Neural cell (in vitro differentiated cells): ENCODE data around the gene CADM1.

ENCODE experiments used
- EP300 ChIP-seq: fragments of 450-650 bp; conservative IDR thresholded peaks from 2 replicates; pipeline ENCODE4 v1.6.1; 2014; ENCODE audit warnings: antibody characterized with exemption, mild to moderate bottlenecking, moderate library complexity; ENCODE audit not compliant: poor library complexity, severe bottlenecking
- EZH2 ChIP-seq: fragments of 200-600, 300-800 bp; shearing (Covaris generic), sonication (generic); IDR thresholded peaks from 2 replicates; pipeline ENCODE4 v1.6.1; 2014; ENCODE audit warnings: antibody characterized with exemption, low read length, borderline replicate concordance, mild to moderate bottlenecking; ENCODE audit not compliant: insufficient read depth, poor library complexity, severe bottlenecking
- MXI1 ChIP-seq: fragments of 450-650 bp; conservative IDR thresholded peaks from 2 replicates; pipeline ENCODE4 v1.6.1; 2014; ENCODE audit warnings: antibody characterized with exemption, mild to moderate bottlenecking; ENCODE audit not compliant: poor library complexity, severe bottlenecking
- POLR2AphosphoS5 ChIP-seq: IDR thresholded peaks from 2 replicates; pipeline ENCODE4 v1.6.1; 2012
- RAD21 ChIP-seq: fragments of 450-650 bp; conservative IDR thresholded peaks from 2 replicates; pipeline ENCODE4 v1.6.1; 2014; ENCODE audit warnings: antibody characterized with exemption, mild to moderate bottlenecking, moderate library complexity
- REST ChIP-seq: IDR thresholded peaks from 2 replicates; pipeline ENCODE4 v1.6.1; 2012; ENCODE audit warnings: borderline replicate concordance
- SMC3 ChIP-seq: fragments of 450-650 bp; conservative IDR thresholded peaks from 2 replicates; pipeline ENCODE4 v1.6.1; 2014; ENCODE audit warnings: antibody characterized with exemption, mild to moderate bottlenecking, moderate library complexity; ENCODE audit not compliant: poor library complexity
- TAF1 ChIP-seq: IDR thresholded peaks from 2 replicates; pipeline ENCODE4 v1.6.1; 2012; ENCODE audit warnings: low read depth
- TF ChIP-seq, protein P1 (sequence below): fragments of 450-650 bp; IDR thresholded peaks from 2 replicates; pipeline ENCODE4 v1.5.1; 2014; ENCODE audit warnings: antibody characterized with exemption, mild to moderate bottlenecking, moderate library complexity; ENCODE audit not compliant: poor library complexity, severe bottlenecking

DNA sequence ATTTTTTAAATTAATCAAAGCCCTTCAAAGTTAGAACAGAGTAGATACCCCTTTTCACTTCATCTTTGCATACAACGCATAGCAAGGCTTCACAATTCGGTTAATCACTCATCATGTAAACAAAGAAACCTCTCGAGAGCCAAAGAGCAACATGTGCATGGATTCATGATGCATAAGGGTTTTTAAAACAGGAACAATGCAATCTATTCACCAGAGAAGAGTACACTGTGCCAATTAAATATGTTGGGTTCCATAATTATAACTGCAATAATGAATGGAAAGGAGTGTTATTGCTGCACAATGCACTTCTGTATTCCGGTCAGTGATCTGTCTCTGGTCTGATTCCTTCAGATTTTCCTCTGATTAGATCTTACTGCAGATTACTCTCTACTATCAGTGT is 45.3 kb downstream of the CADM1 start:
- TF ChIP-seq TAF1 (no peak), REST (no peak), EZH2 (no peak), EP300 (no peak), POLR2AphosphoS5 (no peak), RAD21 (no peak), MXI1 (no peak), SMC3 (no peak)
- TF ChIP-seq, protein P1, sequence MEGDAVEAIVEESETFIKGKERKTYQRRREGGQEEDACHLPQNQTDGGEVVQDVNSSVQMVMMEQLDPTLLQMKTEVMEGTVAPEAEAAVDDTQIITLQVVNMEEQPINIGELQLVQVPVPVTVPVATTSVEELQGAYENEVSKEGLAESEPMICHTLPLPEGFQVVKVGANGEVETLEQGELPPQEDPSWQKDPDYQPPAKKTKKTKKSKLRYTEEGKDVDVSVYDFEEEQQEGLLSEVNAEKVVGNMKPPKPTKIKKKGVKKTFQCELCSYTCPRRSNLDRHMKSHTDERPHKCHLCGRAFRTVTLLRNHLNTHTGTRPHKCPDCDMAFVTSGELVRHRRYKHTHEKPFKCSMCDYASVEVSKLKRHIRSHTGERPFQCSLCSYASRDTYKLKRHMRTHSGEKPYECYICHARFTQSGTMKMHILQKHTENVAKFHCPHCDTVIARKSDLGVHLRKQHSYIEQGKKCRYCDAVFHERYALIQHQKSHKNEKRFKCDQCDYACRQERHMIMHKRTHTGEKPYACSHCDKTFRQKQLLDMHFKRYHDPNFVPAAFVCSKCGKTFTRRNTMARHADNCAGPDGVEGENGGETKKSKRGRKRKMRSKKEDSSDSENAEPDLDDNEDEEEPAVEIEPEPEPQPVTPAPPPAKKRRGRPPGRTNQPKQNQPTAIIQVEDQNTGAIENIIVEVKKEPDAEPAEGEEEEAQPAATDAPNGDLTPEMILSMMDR: no peak
